Glutamatergic neuron (in vitro differentiated cells): Measurements from ENCODE around the gene SEC16B. TPM values are rescaled to one million over a fixed set of nuclear protein-coding genes. Genes with fewer than 3 reads are reported as not detected.

ENCODE experiments used
- DNase-seq: peaks from one replicate; pipeline ENCODE4 v3.0.0; 2022
- H3K27ac Mint-ChIP-seq: one replicate; pipeline ENCODE4 v1.8.0; 2020; ENCODE audit warnings: mild to moderate bottlenecking, mixed read lengths, inconsistent platforms; ENCODE audit not compliant: unreplicated experiment
- H3K27me3 Mint-ChIP-seq: one replicate; pipeline ENCODE4 v1.8.0; 2020; ENCODE audit warnings: mild to moderate bottlenecking, moderate library complexity, mixed read lengths, inconsistent platforms; ENCODE audit not compliant: unreplicated experiment
- H3K36me3 Mint-ChIP-seq: one replicate; pipeline ENCODE4 v1.8.0; 2020; ENCODE audit warnings: mild to moderate bottlenecking, mixed read lengths, inconsistent platforms; ENCODE audit not compliant: unreplicated experiment
- H3K4me1 Mint-ChIP-seq: one replicate; pipeline ENCODE4 v1.8.0; 2020; ENCODE audit warnings: mild to moderate bottlenecking, low read depth, mixed read lengths, inconsistent platforms; ENCODE audit not compliant: unreplicated experiment
- H3K4me3 Mint-ChIP-seq: one replicate; pipeline ENCODE4 v1.8.0; 2020; ENCODE audit warnings: mild to moderate bottlenecking, mixed read lengths, inconsistent platforms; ENCODE audit not compliant: unreplicated experiment
- H3K9me3 Mint-ChIP-seq: one replicate; pipeline ENCODE4 v1.8.0; 2020; ENCODE audit warnings: mild to moderate bottlenecking, moderate library complexity, mixed read lengths, inconsistent platforms; ENCODE audit not compliant: unreplicated experiment
- CTCF ChIP-seq: fragments of 200-600 bp; sonication (generic); IDR thresholded peaks from one replicate; pipeline ENCODE4 v1.5.0; 2021; ENCODE audit not compliant: partially characterized antibody, unreplicated experiment
- total RNA-seq: library from RNA; stranded (reverse); fragmentation: NEBNext Ultra II Directional; extraction: Animal tissue kit (Norgen Biotek cat#: 25700); gene quantifications from one replicate; pipeline ENCODE4 v1.2.1, GENCODE V29; 2021; ENCODE audit not compliant: unreplicated experiment

Gene SEC16B
- total RNA-seq, 1 donor from 2014 or later = 0.93 TPM

GRCh38 chr1:177945943-177946650, 23.8 kb downstream of the SEC16B start:
- peaks cover 6% of the 10 kb centered on the region for H3K27me3 Mint-ChIP-seq
- peaks cover 14% of the 10 kb centered on the region for H3K4me1 Mint-ChIP-seq
- peak; percentile 80 for DNase-seq
- no peaks in the 10 kb centered on the region for H3K9me3 Mint-ChIP-seq
- H3K27ac Mint-ChIP-seq = peak overlapping the region; percentile 31
- peak; percentile 90 for TF ChIP-seq CTCF
- H3K36me3 Mint-ChIP-seq = no peaks in the 10 kb centered on the region
- peak overlapping the region; percentile 7 for H3K4me3 Mint-ChIP-seq

- Mint-ChIP-seq H3K9me3 (no peaks in the 10 kb centered on the region), H3K36me3 (no peaks in the 10 kb centered on the region), H3K4me1 (peaks cover 14% of the 10 kb centered on the region), H3K27me3 (peaks cover 6% of the 10 kb centered on the region), H3K27ac (no peak overlapping the region), H3K4me3 (no peak overlapping the region)
- DNase-seq = no peak
- TF ChIP-seq CTCF = no peak
Measured at GRCh38 chr1:177944016-177944949, 25.6 kb downstream of the SEC16B start.

GRCh38 chr1:177941976-177942375, 27.9 kb downstream of the SEC16B start:
- no peak for TF ChIP-seq CTCF
- no peak for DNase-seq
- no peaks in the 10 kb centered on the region for H3K36me3 Mint-ChIP-seq
- no peak overlapping the region for H3K4me3 Mint-ChIP-seq
- no peak overlapping the region for H3K27ac Mint-ChIP-seq
- H3K27me3 Mint-ChIP-seq = peaks cover 6% of the 10 kb centered on the region
- no peaks in the 10 kb centered on the region for H3K9me3 Mint-ChIP-seq
- peaks cover 9% of the 10 kb centered on the region for H3K4me1 Mint-ChIP-seq

- TF ChIP-seq CTCF = no peak
Measured at GRCh38 chr1:177940682-177941081, 29.2 kb downstream of the SEC16B start.

More at GRCh38 chr1:177940682-177941081, 29.2 kb downstream of the SEC16B start:
- Mint-ChIP-seq H3K9me3 (no peaks in the 10 kb centered on the region), H3K27me3 (no peaks in the 10 kb centered on the region), H3K4me3 (no peak overlapping the region), H3K27ac (no peak overlapping the region), H3K36me3 (no peaks in the 10 kb centered on the region), H3K4me1 (no peaks in the 10 kb centered on the region)
- DNase-seq = no peak
